Psoas muscle (tissue), 8 donors: ENCODE results near the gene FRYL. TPM values are rescaled to one million over a fixed set of nuclear protein-coding genes. Genes with fewer than 3 reads are reported as not detected.

Source experiments
- ATAC-seq, 4 donors: fragments of 200-7000 bp; cut with Tn5 transposase; one replicate each; pipeline ENCODE4 v1.9.1; 2020; ENCODE audit warnings: moderate library complexity in 3 of 4, mild to moderate bottlenecking in 2 of 4
- DNase-seq, 2 donors: peaks; one replicate each; pipeline ENCODE4 v3.0.0-alpha.2; 2020
- H3K27ac ChIP-seq: fragments of 200-600 bp; one replicate; pipeline ENCODE4 v1.8.0; 2022
- H3K27me3 ChIP-seq, 3 donors: fragments of 200-600 bp in 1 of 3; one replicate each; pipeline versions ENCODE4 v1.6.1 to v1.8.0; 2013 to 2022; ENCODE audit warnings: low read length in 2 of 3, mild to moderate bottlenecking in 2 of 3, moderate library complexity in 1 of 3; ENCODE audit not compliant: insufficient read depth in 3 of 3
- H3K36me3 ChIP-seq, 2 donors: fragments of 200-600 bp in 1 of 2; one replicate each; pipeline versions ENCODE4 v1.6.1 to v1.8.0; 2013 to 2022; ENCODE audit warnings: low read depth in 1 of 2, mild to moderate bottlenecking in 1 of 2, moderate library complexity in 1 of 2; ENCODE audit not compliant: insufficient read depth in 1 of 2
- H3K4me1 ChIP-seq: fragments of 200-600 bp; one replicate; pipeline ENCODE4 v1.8.0; 2022
- H3K4me3 ChIP-seq: fragments of 200-600 bp; one replicate; pipeline ENCODE4 v1.8.0; 2022; ENCODE audit warnings: mild to moderate bottlenecking
- H3K9me3 ChIP-seq: fragments of 200-600 bp; one replicate; pipeline ENCODE4 v1.8.0; 2022
- WGBS, 3 donors: extraction: QIAGEN DNeasy Blood & Tissue Kit; methylation state at CpG; one replicate each; pipeline versions ENCODE4 v1.1.6 to v1.1.7; 2013; 5-methylcytosine and 5-hydroxymethylcytosine counted together
- intact Hi-C, 2 donors: fragments of 100-400 bp; cut with DNase I; formaldehyde crosslinking; loops; one replicate each; pipeline versions ENCODE4 v1.11.0 to v1.14.2; 2022
- polyA plus RNA-seq, 3 donors: library from polyadenylated mRNA; stranded (reverse); fragments of 200-250 nt; gene quantifications; one replicate each; pipeline ENCODE4 v1.2.3, GENCODE V29; 2013
- total RNA-seq, 4 donors: library from RNA; stranded (reverse); fragmentation: NEBNext Ultra II Directional in 2 of 4; extraction: Animal tissue kit (Norgen Biotek cat#: 25700) in 2 of 4; gene quantifications; one replicate each; pipeline versions ENCODE4 v1.2.1 to v1.2.4, GENCODE V29; 2021 to 2023
- TF ChIP-seq, protein P1 (sequence below): fragments of 200-600 bp; IDR thresholded peaks from one replicate; pipeline ENCODE4 v1.8.0; 2022; ENCODE audit warnings: antibody characterized with exemption
- donor health status: healthy with polysubstance abuse.
- donor health status: DM: no; HTN: no; CAD: no; lungs with moderate emphysema.
- donor health status: Bipolar disorder and iron deficiency.
- donor health status: healthy.
- donor health status: DM: yes; HTN: yes; CAD: no.
- donor health status: DM: no; HTN: no; CAD: no.
- donor health status: DM: no; HTN: no; CAD: no.
- donor health status: DM: yes; HTN: yes; CAD: no.

Gene FRYL
- total and polyA plus RNA-seq, 7 donors: 4.8 to 21.7 (median 15.0) TPM

- Histone ChIP-seq H3K4me3 (no peak overlapping the region), H3K36me3 (no peaks in the 10 kb centered on the region), H3K4me1 (no peaks in the 10 kb centered on the region), H3K9me3 (no peaks in the 10 kb centered on the region), H3K27me3 (no peaks in the 10 kb centered on the region), H3K27ac (no peak overlapping the region)
- intact Hi-C loops: no loop called here
- TF ChIP-seq, protein P1, sequence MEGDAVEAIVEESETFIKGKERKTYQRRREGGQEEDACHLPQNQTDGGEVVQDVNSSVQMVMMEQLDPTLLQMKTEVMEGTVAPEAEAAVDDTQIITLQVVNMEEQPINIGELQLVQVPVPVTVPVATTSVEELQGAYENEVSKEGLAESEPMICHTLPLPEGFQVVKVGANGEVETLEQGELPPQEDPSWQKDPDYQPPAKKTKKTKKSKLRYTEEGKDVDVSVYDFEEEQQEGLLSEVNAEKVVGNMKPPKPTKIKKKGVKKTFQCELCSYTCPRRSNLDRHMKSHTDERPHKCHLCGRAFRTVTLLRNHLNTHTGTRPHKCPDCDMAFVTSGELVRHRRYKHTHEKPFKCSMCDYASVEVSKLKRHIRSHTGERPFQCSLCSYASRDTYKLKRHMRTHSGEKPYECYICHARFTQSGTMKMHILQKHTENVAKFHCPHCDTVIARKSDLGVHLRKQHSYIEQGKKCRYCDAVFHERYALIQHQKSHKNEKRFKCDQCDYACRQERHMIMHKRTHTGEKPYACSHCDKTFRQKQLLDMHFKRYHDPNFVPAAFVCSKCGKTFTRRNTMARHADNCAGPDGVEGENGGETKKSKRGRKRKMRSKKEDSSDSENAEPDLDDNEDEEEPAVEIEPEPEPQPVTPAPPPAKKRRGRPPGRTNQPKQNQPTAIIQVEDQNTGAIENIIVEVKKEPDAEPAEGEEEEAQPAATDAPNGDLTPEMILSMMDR: no peak
- DNase-seq: no peak
- ATAC-seq: no peak
Observed at GRCh38 chr4:48790561-48790960, 10.5 kb upstream of the FRYL start.

DNA sequence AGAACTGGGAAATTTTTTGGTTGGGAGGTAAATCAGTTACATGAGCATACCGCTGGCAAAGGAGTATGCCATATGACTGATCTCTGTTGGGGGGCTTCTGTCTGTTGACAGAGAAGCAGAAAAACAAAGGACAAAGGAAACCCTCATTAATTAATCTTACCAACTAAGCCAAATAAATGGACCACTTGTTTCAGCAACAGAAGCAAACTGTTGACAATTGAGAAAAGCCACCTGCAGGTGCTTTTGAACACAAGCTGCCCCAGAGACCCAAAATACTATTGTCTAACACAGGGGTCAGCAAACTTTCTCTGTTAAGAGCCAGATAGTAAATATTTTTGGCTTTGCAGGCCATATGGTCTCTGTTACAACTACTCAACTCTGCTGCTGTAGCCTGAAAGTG is 7.0 kb upstream of the FRYL start:
- TF ChIP-seq, protein P1: no peak
- Histone ChIP-seq H3K27me3 (no peaks in the 10 kb centered on the region), H3K4me1 (no peaks in the 10 kb centered on the region), H3K9me3 (no peaks in the 10 kb centered on the region), H3K4me3 (no peak overlapping the region), H3K36me3 (no peaks in the 10 kb centered on the region), H3K27ac (no peak overlapping the region)
- no peak for ATAC-seq
- no peak for DNase-seq
- intact Hi-C loops: no loop called here
- 44 to 58% (median 45%) methylated on average over 1 of the region's 1 CpG for WGBS, 3 donors

DNA sequence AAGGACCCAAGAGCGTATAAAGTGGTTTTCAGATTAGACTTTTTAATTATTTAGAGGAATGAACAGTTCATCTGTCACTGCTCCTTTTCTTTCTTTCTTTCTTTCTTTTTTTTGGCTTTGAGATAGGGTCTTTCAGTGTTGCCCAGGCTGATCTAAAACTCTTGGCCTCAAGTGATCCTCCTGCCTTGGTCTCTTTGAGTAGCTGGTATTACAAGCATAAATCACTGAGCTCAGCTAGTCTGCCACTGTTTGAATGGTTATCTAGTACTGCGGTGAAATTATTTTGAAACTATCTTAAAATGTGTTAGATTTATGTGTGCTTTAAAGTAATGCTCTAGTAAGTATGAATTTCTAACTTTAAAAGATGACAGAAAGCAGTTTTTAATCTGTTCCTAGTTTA is 6.5 kb upstream of the FRYL start:
- intact Hi-C loops: no loop called here
- WGBS, 3 donors: 91 to 94% (median 92%) methylated on average over 2 of the region's 2 CpGs

GRCh38 chr4:48785302-48785701 is 5.2 kb upstream of the FRYL start:
- H3K27ac ChIP-seq: no peak overlapping the region
- DNase-seq (no peak), ATAC-seq (no peak)
- H3K9me3 ChIP-seq: no peaks in the 10 kb centered on the region
- no peaks in the 10 kb centered on the region for H3K27me3 ChIP-seq
- peaks cover 7% of the 10 kb centered on the region for H3K4me1 ChIP-seq
- no peaks in the 10 kb centered on the region for H3K36me3 ChIP-seq
- no peak overlapping the region for H3K4me3 ChIP-seq
- intact Hi-C loops: no loop called here
- TF ChIP-seq, protein P1: no peak

More for the DNA sequence above, 6.5 kb upstream of the FRYL start:
- peaks cover 2% of the 10 kb centered on the region for H3K4me1 ChIP-seq
- no peaks in the 10 kb centered on the region for H3K9me3 ChIP-seq
- no peak overlapping the region for H3K27ac ChIP-seq
- DNase-seq (no peak), ATAC-seq (no peak)
- H3K4me3 ChIP-seq: no peak overlapping the region
- no peaks in the 10 kb centered on the region for H3K36me3 ChIP-seq
- TF ChIP-seq, protein P1: no peak
- no peaks in the 10 kb centered on the region for H3K27me3 ChIP-seq

GRCh38 chr4:48781968-48782367 is 1.9 kb upstream of the FRYL start:
- ATAC-seq (no peak), DNase-seq (no peak)
- no peaks in the 10 kb centered on the region for H3K36me3 ChIP-seq
- TF ChIP-seq, protein P1: no peak
- H3K27me3 ChIP-seq: no peaks in the 10 kb centered on the region
- peaks cover 20% of the 10 kb centered on the region for H3K4me1 ChIP-seq
- H3K9me3 ChIP-seq: no peaks in the 10 kb centered on the region
- intact Hi-C loops: loop anchor here in 1 of 2 donors (5.0 kb wide), 1 partner anchor 180 kb away; no protein-coding TSS in a partner anchor
- no peak overlapping the region for H3K4me3 ChIP-seq
- H3K27ac ChIP-seq: no peak overlapping the region
